ENCODE measurements around the gene JPT2.

The JPT2 gene

GRCh38 chr16:1707193-1707790 lies 29.2 kb downstream of the JPT2 start:
- DNase-seq = peak in 1 of 2 donors; percentile 39
- Histone ChIP-seq H3K4me3 (ENCODE audit: low read depth, low read length) (peak overlapping the region; percentile 83), H2BK12ac (ENCODE audit: low read length) (no peak overlapping the region), H3K79me2 (ENCODE audit: control insufficient read depth, insufficient read depth, low read length, poor library complexity) (peaks cover 7% of the 10 kb centered on the region), H3K27ac (ENCODE audit: low read depth, low read length) (no peak overlapping the region), H3K4me2 (ENCODE audit: low read length) (peak overlapping the region; percentile 81), H2BK120ac (ENCODE audit: insufficient read depth, low read length, poor library complexity) (no peak overlapping the region), H3K36me3 (ENCODE audit: control insufficient read depth in 1 of 2, insufficient read depth in 2 of 2, low read length in 2 of 2) (peaks cover 2 to 6% of the 10 kb centered on the region in 2 experiments), H3K9me3 (ENCODE audit: insufficient read depth, low read depth, low read length) (no peaks in the 10 kb centered on the region), H3K27me3 (ENCODE audit: insufficient read depth, low read length) (no peaks in the 10 kb centered on the region), H2AK5ac (ENCODE audit: low read length) (no peak overlapping the region), H3K14ac (ENCODE audit: low read length) (no peak overlapping the region), H3K23ac (ENCODE audit: low read length) (no peak overlapping the region), H2AFZ (ENCODE audit: insufficient read depth, low read length, poor library complexity) (no peak overlapping the region), H2BK5ac (ENCODE audit: low read depth, low read length, poor library complexity) (no peak overlapping the region), H3K79me1 (ENCODE audit: low read length) (peaks cover 8% of the 10 kb centered on the region), H3K4me1 (ENCODE audit: control insufficient read depth in 1 of 2, insufficient read depth in 2 of 2, low read length in 2 of 2) (peaks cover 7 to 9% of the 10 kb centered on the region in 2 experiments), H3K18ac (ENCODE audit: low read length) (no peak overlapping the region), H4K8ac (ENCODE audit: low read depth, low read length) (no peak overlapping the region), H3K4ac (ENCODE audit: low read depth, low read length) (peak overlapping the region; percentile 43), H4K12ac (ENCODE audit: low read depth, low read length) (no peak overlapping the region), H3K9ac (ENCODE audit: low read length) (no peak overlapping the region), H4K91ac (ENCODE audit: low read depth, low read length) (no peak overlapping the region)
- WGBS (ENCODE audit: extremely low coverage, insufficient coverage, insufficient read length) = no CpG with 5 or more reads among the region's 16 CpGs

GRCh38 chr16:1708083-1708767 lies 30.1 kb downstream of the JPT2 start:
- no peak overlapping the region for H3K14ac ChIP-seq (ENCODE audit: low read length)
- H3K23ac ChIP-seq (ENCODE audit: low read length) = no peak overlapping the region
- no peak overlapping the region for H4K91ac ChIP-seq (ENCODE audit: low read depth, low read length)
- peaks cover 7 to 11% of the 10 kb centered on the region in 2 experiments for H3K4me1 ChIP-seq (ENCODE audit: control insufficient read depth in 1 of 2, insufficient read depth in 2 of 2, low read length in 2 of 2)
- peak in 1 of 2 donors; percentile 15 for DNase-seq
- H2BK5ac ChIP-seq (ENCODE audit: low read depth, low read length, poor library complexity) = no peak overlapping the region
- no peak overlapping the region for H2AFZ ChIP-seq (ENCODE audit: insufficient read depth, low read length, poor library complexity)
- no peaks in the 10 kb centered on the region for H3K9me3 ChIP-seq (ENCODE audit: insufficient read depth, low read depth, low read length)
- no peak overlapping the region for H4K12ac ChIP-seq (ENCODE audit: low read depth, low read length)
- no peak overlapping the region for H3K4me2 ChIP-seq (ENCODE audit: low read length)
- peaks cover 7% of the 10 kb centered on the region for H3K79me2 ChIP-seq (ENCODE audit: control insufficient read depth, insufficient read depth, low read length, poor library complexity)
- no peak overlapping the region for H3K27ac ChIP-seq (ENCODE audit: low read depth, low read length)
- no peak overlapping the region for H4K8ac ChIP-seq (ENCODE audit: low read depth, low read length)
- peak overlapping the region; percentile 16 for H3K4ac ChIP-seq (ENCODE audit: low read depth, low read length)
- peaks cover 8% of the 10 kb centered on the region for H3K79me1 ChIP-seq (ENCODE audit: low read length)
- H3K18ac ChIP-seq (ENCODE audit: low read length) = no peak overlapping the region
- H2AK5ac ChIP-seq (ENCODE audit: low read length) = no peak overlapping the region
- H2BK120ac ChIP-seq (ENCODE audit: insufficient read depth, low read length, poor library complexity) = no peak overlapping the region
- H3K9ac ChIP-seq (ENCODE audit: low read length) = no peak overlapping the region
- no peak overlapping the region for H3K4me3 ChIP-seq (ENCODE audit: low read depth, low read length)
- no CpG with 5 or more reads among the region's 18 CpGs for WGBS (ENCODE audit: extremely low coverage, insufficient coverage, insufficient read length)
- H3K36me3 ChIP-seq (ENCODE audit: control insufficient read depth in 1 of 2, insufficient read depth in 2 of 2, low read length in 2 of 2) = peaks cover 0 to 3% of the 10 kb centered on the region in 2 experiments
- no peak overlapping the region for H2BK12ac ChIP-seq (ENCODE audit: low read length)
- no peaks in the 10 kb centered on the region for H3K27me3 ChIP-seq (ENCODE audit: insufficient read depth, low read length)

- Histone ChIP-seq H4K12ac (ENCODE audit: low read depth, low read length) (no peak overlapping the region), H3K4me1 (ENCODE audit: control insufficient read depth in 1 of 2, insufficient read depth in 2 of 2, low read length in 2 of 2) (peaks cover 7 to 11% of the 10 kb centered on the region in 2 experiments), H3K14ac (ENCODE audit: low read length) (no peak overlapping the region), H3K23ac (ENCODE audit: low read length) (no peak overlapping the region), H3K18ac (ENCODE audit: low read length) (no peak overlapping the region), H3K4me3 (ENCODE audit: low read depth, low read length) (no peak overlapping the region), H3K27me3 (ENCODE audit: insufficient read depth, low read length) (no peaks in the 10 kb centered on the region), H3K79me2 (ENCODE audit: control insufficient read depth, insufficient read depth, low read length, poor library complexity) (peaks cover 7% of the 10 kb centered on the region), H3K4me2 (ENCODE audit: low read length) (no peak overlapping the region), H4K8ac (ENCODE audit: low read depth, low read length) (no peak overlapping the region), H3K79me1 (ENCODE audit: low read length) (peaks cover 8% of the 10 kb centered on the region), H4K91ac (ENCODE audit: low read depth, low read length) (no peak overlapping the region), H3K4ac (ENCODE audit: low read depth, low read length) (no peak overlapping the region), H3K36me3 (ENCODE audit: control insufficient read depth in 1 of 2, insufficient read depth in 2 of 2, low read length in 2 of 2) (peaks cover 0 to 3% of the 10 kb centered on the region in 2 experiments), H3K9ac (ENCODE audit: low read length) (no peak overlapping the region), H2BK120ac (ENCODE audit: insufficient read depth, low read length, poor library complexity) (no peak overlapping the region), H2BK5ac (ENCODE audit: low read depth, low read length, poor library complexity) (no peak overlapping the region), H3K27ac (ENCODE audit: low read depth, low read length) (no peak overlapping the region), H2AK5ac (ENCODE audit: low read length) (no peak overlapping the region), H2BK12ac (ENCODE audit: low read length) (no peak overlapping the region), H2AFZ (ENCODE audit: insufficient read depth, low read length, poor library complexity) (no peak overlapping the region), H3K9me3 (ENCODE audit: insufficient read depth, low read depth, low read length) (no peaks in the 10 kb centered on the region)
- DNase-seq = peak; percentile 67 to 68
- no CpG with 5 or more reads among the region's 13 CpGs for WGBS (ENCODE audit: extremely low coverage, insufficient coverage, insufficient read length)
Measured at GRCh38 chr16:1708768-1709180, 30.7 kb downstream of the JPT2 start.

GRCh38 chr16:1709356-1709755 lies 31.3 kb downstream of the JPT2 start:
- Histone ChIP-seq H3K79me2 (ENCODE audit: control insufficient read depth, insufficient read depth, low read length, poor library complexity) (peaks cover 7% of the 10 kb centered on the region), H3K36me3 (ENCODE audit: control insufficient read depth in 1 of 2, insufficient read depth in 2 of 2, low read length in 2 of 2) (peaks cover 0 to 3% of the 10 kb centered on the region in 2 experiments), H4K8ac (ENCODE audit: low read depth, low read length) (no peak overlapping the region), H3K23ac (ENCODE audit: low read length) (no peak overlapping the region), H2BK12ac (ENCODE audit: low read length) (no peak overlapping the region), H3K4me1 (ENCODE audit: control insufficient read depth in 1 of 2, insufficient read depth in 2 of 2, low read length in 2 of 2) (peaks cover 7 to 11% of the 10 kb centered on the region in 2 experiments), H3K27me3 (ENCODE audit: insufficient read depth, low read length) (no peaks in the 10 kb centered on the region), H4K12ac (ENCODE audit: low read depth, low read length) (no peak overlapping the region), H2AK5ac (ENCODE audit: low read length) (no peak overlapping the region), H3K4me2 (ENCODE audit: low read length) (no peak overlapping the region), H3K9me3 (ENCODE audit: insufficient read depth, low read depth, low read length) (no peaks in the 10 kb centered on the region), H3K9ac (ENCODE audit: low read length) (no peak overlapping the region), H3K27ac (ENCODE audit: low read depth, low read length) (no peak overlapping the region), H3K4ac (ENCODE audit: low read depth, low read length) (no peak overlapping the region), H3K14ac (ENCODE audit: low read length) (no peak overlapping the region), H3K18ac (ENCODE audit: low read length) (no peak overlapping the region), H3K79me1 (ENCODE audit: low read length) (peaks cover 8% of the 10 kb centered on the region), H3K4me3 (ENCODE audit: low read depth, low read length) (no peak overlapping the region), H2BK120ac (ENCODE audit: insufficient read depth, low read length, poor library complexity) (no peak overlapping the region), H2AFZ (ENCODE audit: insufficient read depth, low read length, poor library complexity) (no peak overlapping the region), H2BK5ac (ENCODE audit: low read depth, low read length, poor library complexity) (no peak overlapping the region), H4K91ac (ENCODE audit: low read depth, low read length) (no peak overlapping the region)
- WGBS (ENCODE audit: extremely low coverage, insufficient coverage, insufficient read length) = no CpG with 5 or more reads among the region's 15 CpGs
- no peak for DNase-seq

Data from trophoblast cell (in vitro differentiated cells and primary cell).